Aortic smooth muscle cell (primary cell): ENCODE measurements around the gene ERCC3. TPM values are rescaled to one million over a fixed set of nuclear protein-coding genes. Genes with fewer than 3 reads are reported as not detected.

Source experiments
- total RNA-seq: library from RNA; depleted of rRNA; stranded (reverse); fragments of >200 nt; gene quantifications from 2 replicates; pipeline ENCODE4 v1.2.3, GENCODE V29; 2014

Gene ERCC3
- total RNA-seq = 34.3 and 42.9 TPM in 2 replicates

DNA sequence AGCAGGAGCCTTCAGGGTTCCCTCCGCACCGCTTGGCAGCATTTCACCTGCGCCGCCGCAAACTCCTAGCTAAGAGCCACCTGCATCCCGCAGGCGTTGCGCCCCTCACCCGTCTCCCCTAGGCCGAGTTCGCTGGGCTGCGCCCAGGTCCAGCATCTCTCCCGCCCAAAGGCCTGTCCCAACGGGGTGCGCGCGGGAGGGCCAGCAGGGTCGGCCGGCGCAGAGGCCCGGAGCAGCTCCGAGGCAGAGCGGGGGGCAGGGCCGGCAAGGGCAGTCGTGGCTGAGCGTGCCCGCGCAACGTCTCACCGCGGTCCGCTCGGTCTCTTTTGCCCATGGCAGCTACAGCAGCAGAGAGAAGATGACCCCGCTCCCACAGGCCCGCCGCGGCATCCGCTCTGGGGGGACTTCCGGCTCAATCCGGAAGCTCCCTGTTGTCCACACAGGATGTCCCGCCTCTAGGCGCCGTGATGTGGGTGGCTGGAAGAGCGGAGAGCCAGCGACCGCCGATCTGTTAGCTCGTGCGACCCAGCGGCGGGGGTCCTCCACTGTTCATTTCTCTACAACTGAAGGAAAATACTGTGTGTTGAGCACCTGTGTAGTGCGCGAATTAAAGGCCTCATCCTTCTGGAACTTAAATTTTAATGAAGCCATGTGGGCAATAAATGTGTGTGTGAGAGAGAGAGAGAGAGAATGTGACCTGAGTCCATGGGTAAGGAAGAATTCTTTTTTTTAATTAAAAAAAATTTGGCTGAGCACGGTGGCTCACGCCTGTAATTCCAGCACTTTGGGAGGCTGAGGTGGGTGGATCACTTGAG is at the start of gene ERCC3:
Gene ERCC3 (minus strand): TSS at position 397 of the 815 bp plus-strand sequence. CDS start 63 bp downstream, at position 334.

DNA sequence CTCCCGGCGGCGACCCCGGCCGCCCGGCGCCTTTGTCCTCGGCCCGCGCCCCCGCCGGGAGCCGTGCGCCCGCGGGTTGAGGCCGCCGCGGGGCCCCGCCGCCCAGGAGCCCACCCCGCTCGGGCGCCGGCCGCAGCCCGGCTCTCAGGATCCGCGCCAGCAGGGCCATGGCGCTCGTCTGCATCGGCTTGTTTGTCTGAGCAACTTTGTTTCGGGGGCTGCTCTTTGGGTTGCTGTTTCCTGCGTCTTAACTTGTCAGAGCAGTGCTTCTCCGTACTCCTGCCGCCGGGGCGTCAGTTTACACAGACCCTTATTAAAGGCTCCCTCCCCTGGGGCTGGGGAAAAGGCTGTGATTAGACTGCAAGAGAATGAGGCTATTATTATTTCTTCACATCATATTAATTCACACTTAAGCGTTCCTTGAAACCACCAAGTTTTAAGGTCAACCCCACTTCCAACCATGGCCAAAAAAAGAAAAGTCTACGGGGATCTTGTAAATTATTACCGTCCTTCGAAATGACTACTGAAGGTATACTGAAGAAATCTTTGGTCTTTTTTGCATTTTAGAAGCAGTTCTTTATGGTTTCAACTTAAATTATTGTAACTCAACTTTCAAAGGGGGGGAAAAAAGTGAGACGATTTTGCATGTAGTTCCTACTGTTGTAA is 73.7 kb downstream of the ERCC3 start, which contains the start of gene CYP27C1:
Gene CYP27C1 (minus strand): TSS at position 198 of the 666 bp plus-strand sequence. CDS start 29 bp downstream, at position 169.

Other genes starting within 250 kb of the ERCC3 start
- gene BIN1, start 187.0 kb downstream of the ERCC3 start, total RNA-seq = 26.1 and 41.5 TPM in 2 replicates
- gene CYP27C1, start 73.8 kb downstream of the ERCC3 start, total RNA-seq = not detected in 2 replicates
- gene MAP3K2, start 93.8 kb upstream of the ERCC3 start, total RNA-seq = 22.5 and 28.7 TPM in 2 replicates
- 0.19 TPM in 1 of 2 replicates, not detected in the other for gene PROC, start 124.3 kb upstream of the ERCC3 start, total RNA-seq
- gene IWS1, start 232.3 kb upstream of the ERCC3 start, total RNA-seq = 45.6 and 48.6 TPM in 2 replicates
- 0.06 and 0.13 TPM in 2 replicates for gene MYO7B, start 241.5 kb upstream of the ERCC3 start, total RNA-seq